H1 (cell line): ENCODE measurements around the gene DISC1. TPM values are rescaled to one million over a fixed set of nuclear protein-coding genes. Genes with fewer than 3 reads are reported as not detected.

Source experiments
- CHD7 ChIP-seq: fragments of 300-600 bp; sonication (generic); IDR thresholded peaks from 2 replicates; pipeline ENCODE4 v1.7.1; 2012; ENCODE audit warnings: low read length, moderate library complexity, mild to moderate bottlenecking, inconsistent platforms; ENCODE audit not compliant: insufficient replicate concordance
- GABPA ChIP-seq: IDR thresholded peaks from 2 replicates; pipeline ENCODE4 v1.6.1; 2011; ENCODE audit warnings: mild to moderate bottlenecking, low read length, moderate library complexity, borderline replicate concordance; ENCODE audit not compliant: insufficient read depth
- TEAD4 ChIP-seq: IDR thresholded peaks from 2 replicates; pipeline ENCODE4 v1.6.1; 2012; ENCODE audit warnings: low read depth, low read length, inconsistent platforms, mixed read lengths
- polyA plus RNA-seq, 7 experiments: library from polyadenylated mRNA; depleted of rRNA in 3 of 7; stranded (reverse) in 5 of 7; unstranded in 2 of 7; fragments of >200 nt in 5 of 7; fragments of 200-250 nt in 2 of 7; gene quantifications; 1 replicate in 5 of 7; 2 replicates in 1 of 7; 4 replicates in 1 of 7; pipeline versions ENCODE4 v1.2.1 to v1.2.3, GENCODE V29; 2011 to 2013; ENCODE audit warnings: missing spikeins in 2 of 7, mixed read lengths in 2 of 7
- total RNA-seq: library from RNA; stranded (reverse); fragmentation: NEBNext Ultra II Directional; extraction: Animal tissue kit (Norgen Biotek cat#: 25700); gene quantifications from 2 replicates; pipeline ENCODE4 v1.2.1, GENCODE V29; 2021

DISC1 gene
- total and polyA plus RNA-seq, 2 of the 8 experiments (the other 6 are each of a cell fraction or from before 2014, with no cell fraction given) = 1.1 to 3.5 TPM

GRCh38 chr1:231625975-231626534, 535 bp upstream of the DISC1 start (continued):
- TF ChIP-seq CHD7 (no peak), GABPA (no peak), TEAD4 (no peak)
